ENCODE measurements around the gene SEMA5A.

- TF ChIP-seq EP300 (IDR thresholded peaks at IDR 0.05): no peak
- no peak for TF ChIP-seq CTCF (IDR thresholded peaks at IDR 0.05)
- TF ChIP-seq POLR2AphosphoS5 (IDR thresholded peaks at IDR 0.05): no peak
These were observed 491.6 kb downstream of the SEMA5A start for GRCh38 chr5:9054322-9054721.
